Sigmoid colon (tissue), 7 donors: Measurements from ENCODE around the gene CDX2. TPM values are rescaled to one million over a fixed set of nuclear protein-coding genes. Genes with fewer than 3 reads are reported as not detected.

Experiments used
- DNase-seq: peaks from one replicate; pipeline ENCODE4 v3.0.0-alpha.2; 2019
- H3K27ac ChIP-seq, 4 donors: fragments of 200-600 bp; sonication (generic); one replicate each; pipeline ENCODE4 v1.5.1; 2016 to 2019; ENCODE audit warnings: mild to moderate bottlenecking in 1 of 4
- H3K27me3 ChIP-seq, 3 donors: fragments of 200-600 bp; sonication (generic); one replicate each; pipeline ENCODE4 v1.5.1; 2019; ENCODE audit warnings: mild to moderate bottlenecking in 1 of 3
- H3K36me3 ChIP-seq, 4 donors: fragments of 200-600 bp; sonication (generic); one replicate each; pipeline ENCODE4 v1.5.1; 2016 to 2019
- H3K4me1 ChIP-seq, 4 donors: fragments of 200-600 bp; sonication (generic); one replicate each; pipeline ENCODE4 v1.5.1; 2017 to 2019
- H3K4me3 ChIP-seq, 4 donors: fragments of 200-600 bp; sonication (generic); one replicate each; pipeline ENCODE4 v1.5.1; 2017 to 2019; ENCODE audit warnings: mild to moderate bottlenecking in 2 of 4, moderate library complexity in 1 of 4
- H3K9me3 ChIP-seq, 4 donors: fragments of 200-600 bp in 3 of 4; sonication (generic) in 3 of 4; one replicate each; pipeline versions ENCODE4 v1.5.1 to v1.6.1; 2013 to 2019
- CTCF ChIP-seq, 4 experiments: fragments of 450-650 bp in 3 of 4; fragments of 200-600 bp in 1 of 4; IDR thresholded peaks; one replicate each; pipeline ENCODE4 v1.5.1; 2016 to 2019; ENCODE audit warnings: antibody characterized with exemption in 4 of 4, mild to moderate bottlenecking in 3 of 4, moderate library complexity in 2 of 4
- EP300 ChIP-seq, 4 donors: sonication (generic); formaldehyde crosslinking; IDR thresholded peaks; one replicate each; pipeline ENCODE4 v1.6.1; 2017; ENCODE audit warnings: antibody characterized with exemption in 4 of 4
- POLR2A ChIP-seq, 2 donors: fragments of 450-650 bp; IDR thresholded peaks; one replicate each; pipeline ENCODE4 v1.6.1; 2016; ENCODE audit warnings: antibody characterized with exemption in 2 of 2, mild to moderate bottlenecking in 2 of 2, moderate library complexity in 2 of 2
- POLR2AphosphoS5 ChIP-seq, 4 donors: sonication (generic); formaldehyde crosslinking; IDR thresholded peaks; one replicate each; pipeline ENCODE4 v1.6.1; 2017; ENCODE audit warnings: antibody characterized with exemption in 4 of 4
- WGBS, 2 donors: extraction: QIAGEN DNeasy Blood & Tissue Kit; methylation state at CpG; one replicate each; pipeline ENCODE4 v1.1.7; 2013; 5-methylcytosine and 5-hydroxymethylcytosine counted together
- intact Hi-C: fragments of 100-400 bp; cut with DNase I; formaldehyde crosslinking; loops from one replicate; pipeline ENCODE4 v1.15.1; 2023
- polyA plus RNA-seq, 3 donors: library from polyadenylated mRNA; stranded (reverse); fragments of 200-250 nt; gene quantifications; one replicate each; pipeline ENCODE4 v1.2.3, GENCODE V29; 2013
- total RNA-seq, 4 donors: library from RNA; depleted of rRNA; stranded (reverse); fragments of >200 nt; gene quantifications; one replicate each; pipeline ENCODE4 v1.1.0, GENCODE V29; 2016
- donor health status: healthy with polysubstance abuse.
- donor health status: Bipolar disorder and iron deficiency.
- donor health status: healthy.

Gene CDX2, protein sequence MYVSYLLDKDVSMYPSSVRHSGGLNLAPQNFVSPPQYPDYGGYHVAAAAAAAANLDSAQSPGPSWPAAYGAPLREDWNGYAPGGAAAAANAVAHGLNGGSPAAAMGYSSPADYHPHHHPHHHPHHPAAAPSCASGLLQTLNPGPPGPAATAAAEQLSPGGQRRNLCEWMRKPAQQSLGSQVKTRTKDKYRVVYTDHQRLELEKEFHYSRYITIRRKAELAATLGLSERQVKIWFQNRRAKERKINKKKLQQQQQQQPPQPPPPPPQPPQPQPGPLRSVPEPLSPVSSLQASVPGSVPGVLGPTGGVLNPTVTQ
- not detected for total RNA-seq
- 100 to 1,000 TPM; 146 to 220 (median 168) TPM for polyA plus RNA-seq

- Histone ChIP-seq H3K4me3 (peak within 1 kb of the TSS in 3 of 4 donors; percentile 15 to 19 (median 17)), H3K36me3 (no peaks in the 10 kb centered on the region), H3K27me3 (peaks cover 53 to 99% (median 90%) of the 10 kb centered on the region in 3 donors), H3K4me1 (peaks cover 0 to 32% (median 21%) of the 10 kb centered on the region in 4 donors), H3K9me3 (no peaks in the 10 kb centered on the region), H3K27ac (peak within 1 kb of the TSS in 1 of 4 donors; percentile 47)
- no peak for DNase-seq
- 2 to 4% methylated on average over 34 of the region's 34 CpGs for WGBS, 2 donors
- TF ChIP-seq CTCF (IDR thresholded peaks at IDR 0.05) = no peak
- no peak for TF ChIP-seq POLR2AphosphoS5 (IDR thresholded peaks at IDR 0.05)
- no peak for TF ChIP-seq EP300 (IDR thresholded peaks at IDR 0.05)
- TF ChIP-seq POLR2A (IDR thresholded peaks at IDR 0.05) = peak in 1 of 2 donors; percentile 75
- intact Hi-C loops = no loop called here
Measured at GRCh38 chr13:27969082-27969865, at the start of gene CDX2. CDX2 (minus strand) TSS chr13:27969315; CDS start chr13:27969006, 309 bp downstream.

DNA sequence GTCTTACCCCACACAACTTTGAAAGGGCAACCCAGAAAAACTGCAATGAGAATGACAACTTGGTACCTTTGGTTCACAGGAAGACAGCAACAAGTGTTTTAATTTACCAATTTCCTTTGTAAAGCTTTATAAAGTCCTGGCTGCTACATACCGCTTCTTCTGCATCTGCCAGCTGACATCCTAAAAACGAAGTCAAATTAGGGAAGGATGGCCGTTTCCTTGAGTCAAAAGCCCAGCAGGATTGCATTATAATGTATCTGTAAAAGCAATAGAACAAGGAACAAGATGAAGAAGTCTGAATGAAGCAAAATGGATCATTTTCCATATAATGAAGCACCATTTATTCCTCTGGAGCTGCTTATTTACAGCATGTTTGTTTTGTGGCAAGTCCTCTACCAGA lies 45.2 kb upstream of the CDX2 start:
- H3K27ac ChIP-seq = no peak overlapping the region
- intact Hi-C loops = no loop called here
- H3K36me3 ChIP-seq = no peaks in the 10 kb centered on the region
- H3K9me3 ChIP-seq = no peaks in the 10 kb centered on the region
- WGBS, 2 donors = 66 to 74% methylated on average over 3 of the region's 3 CpGs
- no peaks in the 10 kb centered on the region for H3K4me1 ChIP-seq
- no peak for TF ChIP-seq EP300 (IDR thresholded peaks at IDR 0.05)
- no peak for TF ChIP-seq CTCF (IDR thresholded peaks at IDR 0.05)
- TF ChIP-seq POLR2AphosphoS5 (IDR thresholded peaks at IDR 0.05) = no peak
- TF ChIP-seq POLR2A (IDR thresholded peaks at IDR 0.05) = no peak
- DNase-seq = no peak
- H3K4me3 ChIP-seq = no peak overlapping the region
- peaks cover 0 to 9% (median 0%) of the 10 kb centered on the region in 3 donors for H3K27me3 ChIP-seq

DNA sequence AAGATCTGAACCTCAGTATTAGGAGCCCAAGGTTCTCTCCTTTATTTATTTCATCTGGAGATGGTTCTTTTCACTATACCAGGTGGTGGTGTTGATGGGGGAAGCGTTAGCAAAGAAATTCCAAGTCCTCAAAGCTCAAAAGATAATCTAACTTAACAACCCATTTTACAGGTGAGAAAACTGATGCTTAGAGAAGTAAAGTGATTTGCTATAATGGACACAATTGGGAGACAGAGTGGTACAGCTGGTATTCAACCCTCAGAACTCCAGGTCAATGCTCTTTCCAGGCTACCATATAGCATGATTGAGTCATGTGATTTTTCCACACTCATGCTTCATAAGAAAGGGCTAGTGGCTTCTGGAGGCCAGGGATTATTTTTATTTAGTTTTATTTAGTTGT lies 44.4 kb upstream of the CDX2 start:
- intact Hi-C loops = no loop called here
- peaks cover 0 to 10% (median 0%) of the 10 kb centered on the region in 3 donors for H3K27me3 ChIP-seq
- DNase-seq = no peak
- no peak overlapping the region for H3K27ac ChIP-seq
- no peak overlapping the region for H3K4me3 ChIP-seq
- 88 to 96% methylated on average over 1 of the region's 1 CpG for WGBS, 2 donors
- H3K4me1 ChIP-seq = no peaks in the 10 kb centered on the region
- TF ChIP-seq POLR2A (IDR thresholded peaks at IDR 0.05) (no peak), CTCF (IDR thresholded peaks at IDR 0.05) (no peak), EP300 (IDR thresholded peaks at IDR 0.05) (no peak), POLR2AphosphoS5 (IDR thresholded peaks at IDR 0.05) (no peak)
- no peaks in the 10 kb centered on the region for H3K36me3 ChIP-seq
- H3K9me3 ChIP-seq = no peaks in the 10 kb centered on the region

DNA sequence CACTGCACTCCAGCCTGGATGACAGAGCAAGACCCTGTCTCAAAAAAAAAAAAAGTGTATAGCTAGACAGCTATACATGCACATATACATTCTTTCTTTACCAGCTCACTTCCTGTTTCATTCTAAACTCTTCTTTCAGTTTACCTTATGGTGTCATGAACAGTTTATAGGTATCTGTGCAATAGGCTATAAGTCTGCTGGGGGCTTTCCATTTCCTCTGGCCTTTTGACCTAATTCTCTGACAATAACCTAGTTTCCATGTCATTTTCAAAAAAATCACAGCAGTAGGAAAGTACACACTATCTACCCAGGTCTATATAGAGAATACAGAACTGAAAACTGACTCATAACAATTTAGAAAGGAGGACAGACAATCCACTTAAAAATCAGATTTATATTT lies 43.8 kb upstream of the CDX2 start:
- DNase-seq = no peak
- H3K9me3 ChIP-seq = no peaks in the 10 kb centered on the region
- no peak overlapping the region for H3K4me3 ChIP-seq
- no peaks in the 10 kb centered on the region for H3K36me3 ChIP-seq
- intact Hi-C loops = no loop called here
- H3K27ac ChIP-seq = no peak overlapping the region
- H3K27me3 ChIP-seq = peaks cover 0 to 10% (median 0%) of the 10 kb centered on the region in 3 donors
- TF ChIP-seq CTCF (IDR thresholded peaks at IDR 0.05) (no peak), POLR2AphosphoS5 (IDR thresholded peaks at IDR 0.05) (no peak), EP300 (IDR thresholded peaks at IDR 0.05) (no peak), POLR2A (IDR thresholded peaks at IDR 0.05) (no peak)
- no peaks in the 10 kb centered on the region for H3K4me1 ChIP-seq
